GM19455 (cell line): ENCODE results near the gene GADL1.

ENCODE experiments used
- ATAC-seq: cut with Tn5 transposase; IDR thresholded peaks from one replicate; pipeline ENCODE4 v1.9.1; 2021; ENCODE audit not compliant: unreplicated experiment

Gene GADL1

DNA sequence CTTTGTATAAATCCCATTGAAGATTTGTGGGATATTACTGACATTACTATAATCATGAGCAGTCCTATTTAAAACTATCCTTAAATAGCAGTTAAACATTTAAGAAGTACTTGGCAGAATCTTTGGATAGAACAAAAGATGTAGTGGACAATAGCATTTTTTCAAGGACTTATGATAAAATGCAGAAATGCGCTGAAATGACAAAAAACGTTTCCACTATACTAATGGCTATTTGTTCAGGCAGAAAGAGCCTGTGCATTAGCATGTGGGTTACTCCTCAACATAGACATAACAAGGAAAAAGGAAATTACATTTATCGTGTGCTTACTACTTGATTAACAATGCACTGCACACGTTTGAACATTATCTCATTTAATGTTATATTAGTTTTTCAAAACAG lies 80.7 kb downstream of the GADL1 start:
- ATAC-seq, result no peak

DNA sequence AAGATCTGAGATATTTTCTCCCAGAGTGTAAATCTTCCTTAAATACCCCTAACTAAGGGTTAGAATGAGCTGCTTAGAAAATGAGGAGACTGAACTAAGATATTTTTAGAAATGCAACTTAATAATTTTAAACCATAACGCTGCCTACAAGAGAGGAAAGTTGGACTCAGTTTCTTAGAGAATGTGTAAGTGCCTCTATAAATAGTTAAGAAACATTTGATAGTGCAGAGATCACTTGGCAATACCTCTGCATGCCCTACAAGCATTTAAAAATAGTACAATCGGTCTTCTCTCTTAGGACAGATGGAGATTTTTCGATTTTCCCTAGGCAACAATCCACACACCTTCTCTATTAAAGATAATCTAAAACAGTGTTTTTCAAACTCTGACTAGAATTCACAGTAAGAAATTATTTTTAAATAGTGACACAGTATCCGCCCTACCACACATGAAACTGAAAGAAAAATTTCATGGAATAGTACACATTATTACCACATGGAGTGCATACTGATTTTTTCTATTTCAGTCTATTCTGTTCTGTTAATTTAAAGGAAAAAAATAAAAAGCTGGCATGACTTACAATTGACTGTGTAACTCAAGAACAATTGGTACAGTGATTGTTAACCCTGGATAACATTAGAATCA lies 83.2 kb downstream of the GADL1 start:
- ATAC-seq, result no peak

- ATAC-seq, result no peak
These were observed 83.8 kb downstream of the GADL1 start for GRCh38 chr3:30810625-30811024.

- ATAC-seq, result no peak
These were observed 88.8 kb downstream of the GADL1 start for GRCh38 chr3:30805695-30806094.

DNA sequence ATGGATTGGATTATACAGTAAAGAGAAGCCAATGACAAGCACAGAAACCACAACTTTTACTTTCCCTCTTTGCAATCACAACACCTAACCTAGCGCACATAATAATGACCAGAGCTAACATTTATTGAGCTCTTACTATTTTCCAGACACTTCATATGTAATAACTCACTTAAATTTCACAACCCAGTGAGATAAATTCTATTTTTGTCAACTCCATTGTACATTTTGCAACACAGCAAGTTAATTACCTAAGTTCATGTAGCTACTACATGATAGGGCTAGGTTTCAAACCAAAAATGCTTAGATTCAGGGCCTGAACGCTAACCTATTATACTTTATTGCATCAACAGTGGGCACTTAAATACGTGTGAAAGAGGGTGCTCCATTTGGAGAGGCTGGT lies 89.5 kb downstream of the GADL1 start:
- no peak for ATAC-seq

DNA sequence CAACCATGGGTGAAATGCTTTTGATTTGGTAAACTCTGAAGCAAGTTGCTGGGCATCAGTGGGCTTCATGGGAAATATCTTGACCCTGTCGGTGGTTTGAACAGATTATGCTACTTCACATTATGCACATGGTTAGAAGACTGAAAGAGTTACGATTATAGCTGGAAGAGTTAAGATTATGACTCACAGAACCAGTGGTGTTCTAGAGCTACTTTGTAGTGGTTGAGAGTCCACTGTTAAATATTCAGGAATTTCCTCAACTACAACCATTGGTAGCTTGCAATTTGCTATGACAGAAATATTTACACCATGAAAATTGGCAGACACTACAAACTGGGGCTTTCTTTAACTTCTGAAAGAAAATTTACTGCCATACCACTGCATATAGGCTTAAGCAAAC lies 99.3 kb downstream of the GADL1 start:
- ATAC-seq, result no peak

GRCh38 chr3:30793740-30794139 lies 100.7 kb downstream of the GADL1 start:
- no peak for ATAC-seq

- ATAC-seq, result no peak
These were observed 104.3 kb downstream of the GADL1 start for GRCh38 chr3:30790150-30790549.

DNA sequence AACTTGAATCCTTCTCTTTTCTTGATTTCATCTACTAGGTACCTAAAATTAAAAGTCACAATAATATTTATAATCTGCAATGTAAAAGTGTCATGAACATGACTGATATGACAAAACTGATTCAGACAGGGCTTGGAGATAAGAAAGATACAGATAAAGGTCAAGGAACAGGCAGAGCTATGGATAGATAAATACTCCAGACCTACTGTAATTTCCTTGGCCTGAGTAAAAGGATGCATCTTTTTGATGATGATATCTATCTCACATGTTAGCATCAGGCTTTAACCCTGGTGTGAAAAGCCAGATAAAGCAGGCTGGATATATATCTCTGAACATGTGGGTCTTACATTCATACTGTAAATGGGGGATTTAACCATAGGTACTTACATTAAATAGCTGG lies 108.1 kb downstream of the GADL1 start:
- no peak for ATAC-seq

DNA sequence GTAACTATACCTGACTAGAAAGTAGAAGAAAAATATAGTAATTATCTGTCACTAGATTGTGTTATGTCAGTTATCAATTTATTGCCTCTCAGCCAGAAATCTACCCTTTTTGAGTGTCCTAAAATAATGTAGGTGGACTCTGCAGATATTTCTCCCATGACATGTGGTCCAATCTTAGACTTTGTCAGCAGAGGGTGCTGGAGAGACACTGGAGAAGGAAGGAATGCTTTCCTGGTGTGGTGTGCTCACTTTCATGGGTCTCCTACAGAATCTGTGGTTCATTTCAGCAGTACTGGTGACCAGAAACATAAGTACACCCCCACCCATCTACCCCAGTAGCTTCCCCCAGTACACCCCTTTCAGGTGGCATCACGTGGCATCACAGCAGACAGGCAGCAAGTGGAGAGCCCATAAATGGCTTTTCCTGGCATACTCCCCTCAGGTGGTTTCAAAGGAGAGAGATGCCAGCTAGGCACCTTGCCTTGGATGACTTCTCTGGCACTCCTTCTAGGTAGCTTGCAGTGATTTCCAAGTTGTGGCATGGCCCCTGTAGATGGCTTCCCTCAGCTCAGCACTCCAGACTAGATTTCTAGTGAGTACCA lies 114.7 kb downstream of the GADL1 start:
- no peak for ATAC-seq

DNA sequence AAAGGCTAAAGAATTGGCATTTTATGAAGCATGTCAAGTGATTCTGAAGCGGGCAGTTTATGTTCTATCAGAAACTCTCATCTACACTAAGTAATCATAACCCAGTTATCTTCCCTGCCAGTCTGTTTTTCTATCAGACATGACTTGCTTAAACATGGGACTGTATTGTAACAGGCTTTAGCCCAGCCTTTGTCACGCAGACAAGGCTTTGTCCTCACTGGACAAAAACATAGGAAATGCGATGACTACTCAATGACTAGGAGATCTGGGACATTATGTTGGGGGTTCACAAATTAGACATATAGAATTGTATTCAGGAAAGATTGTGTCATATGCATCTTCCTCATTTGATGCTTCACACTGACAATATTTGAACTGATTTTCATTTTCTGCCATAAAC lies 115.5 kb downstream of the GADL1 start:
- no peak for ATAC-seq

DNA sequence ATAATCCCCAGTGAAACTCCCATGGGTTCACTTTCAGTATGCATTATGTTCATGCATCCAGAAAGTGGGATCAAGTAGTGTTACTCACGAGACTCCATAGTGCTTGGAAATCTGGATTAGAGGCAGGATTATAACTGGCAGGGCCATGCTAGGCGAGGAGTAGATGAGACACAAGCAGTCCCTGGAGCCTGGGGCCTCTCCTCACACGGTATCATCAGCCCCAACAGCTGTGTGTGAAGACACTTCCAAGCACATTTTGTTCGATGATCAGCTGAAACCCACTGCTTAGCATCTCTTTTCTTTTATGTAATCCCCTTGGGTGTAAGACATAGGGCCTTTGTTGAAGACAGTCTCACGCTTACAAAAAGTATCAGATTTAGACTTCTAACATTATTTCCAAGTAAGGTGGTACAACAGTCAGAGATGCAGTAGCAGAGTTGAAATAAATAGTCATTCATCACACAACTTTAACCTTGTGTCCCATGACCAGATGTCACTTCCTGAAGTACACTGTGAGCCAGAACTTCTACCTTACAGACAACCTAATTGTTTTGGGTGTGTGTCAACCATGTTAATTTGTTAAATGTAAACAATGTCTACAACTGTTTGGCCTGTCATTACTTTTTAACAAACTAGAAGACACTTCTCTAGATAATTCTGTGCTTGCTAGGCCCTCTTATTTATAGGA lies 116.9 kb downstream of the GADL1 start:
- no peak for ATAC-seq

DNA sequence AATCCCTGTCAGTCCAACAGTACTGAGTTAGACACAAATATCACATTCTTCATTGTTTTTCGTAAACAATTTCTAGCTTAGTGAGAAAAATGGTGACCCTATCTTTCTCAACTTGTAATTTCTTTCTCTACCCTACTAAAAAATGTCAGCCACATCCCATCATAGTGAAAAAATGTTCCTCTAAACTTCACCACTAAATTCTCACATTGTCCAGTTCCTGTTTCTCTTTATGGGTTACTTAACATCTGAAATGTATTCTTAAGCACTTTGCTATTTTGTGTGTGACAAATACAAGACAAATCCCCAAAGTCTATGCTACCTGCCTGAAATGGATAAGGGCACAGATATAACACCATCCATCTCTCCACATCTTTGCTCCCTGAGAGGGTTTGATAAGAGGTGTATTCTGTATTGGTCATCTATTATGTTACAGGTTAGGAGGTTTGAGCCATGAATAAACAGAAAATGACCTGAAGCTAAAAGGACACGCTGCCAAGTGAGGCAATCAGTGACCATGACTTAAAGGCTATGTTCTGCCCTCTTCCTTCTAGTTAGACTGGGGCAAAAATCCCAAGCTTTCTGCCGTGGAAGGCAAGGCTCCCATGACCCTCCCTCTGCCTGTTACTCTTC lies 118.2 kb downstream of the GADL1 start:
- ATAC-seq, result no peak

DNA sequence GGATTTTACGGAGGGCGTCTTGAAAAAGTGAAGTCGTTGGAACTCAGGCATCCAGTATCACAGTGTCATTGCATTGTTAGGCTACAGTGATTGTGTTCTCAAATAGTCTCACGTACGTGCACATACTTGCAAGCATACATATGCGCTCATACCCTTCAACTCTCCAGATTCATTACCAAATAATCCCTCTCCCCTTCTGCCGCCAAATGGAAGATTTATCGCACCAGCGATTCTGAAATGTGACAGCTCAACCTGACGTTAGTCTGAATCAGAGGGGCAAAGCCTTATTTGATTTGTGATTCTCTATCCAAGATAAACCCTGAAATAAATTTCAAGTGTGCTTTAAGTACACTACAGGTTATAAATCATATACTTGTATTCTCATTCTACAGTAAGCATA lies 119.4 kb downstream of the GADL1 start:
- ATAC-seq, result no peak

DNA sequence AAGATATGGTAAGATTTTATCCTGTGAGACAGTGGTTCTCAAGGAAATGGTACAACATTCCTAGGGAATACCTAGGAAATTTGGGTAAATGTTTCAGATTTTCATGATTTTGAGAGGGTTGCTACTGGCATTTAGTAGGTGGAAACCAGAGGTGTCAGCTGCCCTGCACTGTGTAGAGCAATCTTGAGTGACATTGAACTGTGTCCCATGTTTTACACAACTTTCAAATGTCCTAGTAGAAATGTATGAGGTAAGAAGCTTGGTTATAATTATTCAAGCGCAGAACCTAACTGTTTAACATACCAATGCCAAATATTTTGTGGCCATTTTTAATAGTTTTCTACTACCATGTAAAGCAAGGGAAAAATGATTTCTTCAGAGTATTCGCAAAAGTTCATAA lies 120.4 kb downstream of the GADL1 start:
- no peak for ATAC-seq

- no peak for ATAC-seq
These were observed 124.1 kb downstream of the GADL1 start for GRCh38 chr3:30770387-30770786.

DNA sequence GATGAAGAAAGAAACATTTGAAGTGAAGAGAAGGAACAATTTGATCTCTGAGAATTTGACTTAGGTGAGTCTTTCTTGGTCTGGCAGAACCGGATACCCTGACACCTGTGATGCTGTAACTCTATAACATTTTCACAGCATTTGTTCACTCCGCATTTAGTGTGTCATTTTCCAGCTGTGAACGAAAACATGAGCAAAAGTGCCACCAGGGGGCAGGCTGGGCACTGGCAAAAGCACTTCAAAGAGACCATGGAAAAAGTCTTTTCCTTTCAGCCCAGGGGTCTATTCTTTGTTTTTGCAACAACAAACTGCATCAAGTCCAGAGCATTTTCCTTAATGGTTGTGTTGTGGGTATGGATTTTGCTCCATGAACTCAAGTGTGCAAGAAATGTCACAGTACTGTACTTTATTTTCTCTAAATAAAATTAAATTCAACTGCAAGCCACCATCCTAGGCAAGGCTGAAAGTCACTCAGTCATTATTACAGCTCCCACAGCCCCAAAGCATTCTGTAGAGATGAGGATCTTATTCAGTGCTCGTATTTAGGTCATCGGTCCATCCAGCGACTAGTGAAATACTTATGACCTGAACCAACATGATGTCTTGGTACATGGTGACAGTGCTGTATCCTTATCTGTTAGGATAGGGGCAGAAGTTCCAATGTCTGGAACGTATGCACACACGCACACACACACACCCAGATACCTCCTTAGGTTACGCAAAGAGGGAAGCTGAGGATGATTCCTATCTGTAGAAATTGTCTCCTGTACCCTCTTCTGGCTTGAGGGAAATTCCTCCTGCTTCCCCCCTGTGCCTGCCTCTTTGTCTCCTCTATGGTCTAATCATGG lies 125.5 kb downstream of the GADL1 start:
- no peak for ATAC-seq

DNA sequence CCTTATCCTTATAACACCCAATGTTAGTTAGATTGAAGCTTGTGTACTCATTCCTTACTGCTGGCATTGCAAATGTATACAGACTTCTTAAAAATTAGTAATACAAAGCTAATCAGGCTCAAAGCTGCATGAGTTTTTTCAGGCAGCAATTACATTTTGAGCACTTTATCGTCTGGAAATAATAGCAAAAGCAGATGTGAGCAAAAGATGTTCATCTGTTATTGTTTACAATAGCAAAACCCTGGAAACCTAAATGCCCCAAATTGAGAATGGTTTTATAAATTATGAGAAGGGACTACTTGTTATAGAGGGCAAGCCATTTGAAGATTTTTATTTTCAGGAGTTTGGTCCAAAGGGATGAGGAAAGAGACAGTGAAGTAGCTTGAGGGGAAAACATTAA lies 126.4 kb downstream of the GADL1 start:
- ATAC-seq, result no peak

- no peak for ATAC-seq
These were observed 127.9 kb downstream of the GADL1 start for GRCh38 chr3:30766522-30766921.

DNA sequence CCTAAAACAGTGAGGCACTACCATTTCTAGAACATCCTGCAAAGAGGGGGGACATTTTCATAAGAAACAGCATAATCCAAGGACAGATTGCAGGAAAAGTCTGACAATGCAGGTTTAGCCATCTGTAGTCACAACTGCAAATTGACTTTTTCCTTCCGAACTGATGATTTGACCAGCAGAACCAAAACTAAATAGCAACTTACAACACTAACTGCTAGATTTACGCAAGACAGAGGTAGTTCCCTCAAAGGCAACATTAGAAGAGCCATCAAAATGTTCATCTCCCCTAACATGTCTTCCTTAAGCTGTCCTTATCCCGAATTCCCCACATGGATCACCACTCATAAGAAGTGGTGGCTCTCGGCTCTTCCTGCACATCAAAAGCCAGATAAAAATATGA lies 129.6 kb downstream of the GADL1 start:
- no peak for ATAC-seq

GRCh38 chr3:30764281-30764680 lies 130.2 kb downstream of the GADL1 start:
- ATAC-seq, result no peak
